ENCODE results near the gene SPRR1B. TPM values are rescaled to one million over a fixed set of nuclear protein-coding genes. Genes with fewer than 3 reads are reported as not detected.
A peak's percentile ranks its signal among the peaks of the same experiment; 100 is the strongest.

Gene SPRR1B
- total and polyA plus RNA-seq, 9 of the 15 experiments (the other 6 are each of a cell fraction or from before 2014, with no cell fraction given) = not detected

DNA sequence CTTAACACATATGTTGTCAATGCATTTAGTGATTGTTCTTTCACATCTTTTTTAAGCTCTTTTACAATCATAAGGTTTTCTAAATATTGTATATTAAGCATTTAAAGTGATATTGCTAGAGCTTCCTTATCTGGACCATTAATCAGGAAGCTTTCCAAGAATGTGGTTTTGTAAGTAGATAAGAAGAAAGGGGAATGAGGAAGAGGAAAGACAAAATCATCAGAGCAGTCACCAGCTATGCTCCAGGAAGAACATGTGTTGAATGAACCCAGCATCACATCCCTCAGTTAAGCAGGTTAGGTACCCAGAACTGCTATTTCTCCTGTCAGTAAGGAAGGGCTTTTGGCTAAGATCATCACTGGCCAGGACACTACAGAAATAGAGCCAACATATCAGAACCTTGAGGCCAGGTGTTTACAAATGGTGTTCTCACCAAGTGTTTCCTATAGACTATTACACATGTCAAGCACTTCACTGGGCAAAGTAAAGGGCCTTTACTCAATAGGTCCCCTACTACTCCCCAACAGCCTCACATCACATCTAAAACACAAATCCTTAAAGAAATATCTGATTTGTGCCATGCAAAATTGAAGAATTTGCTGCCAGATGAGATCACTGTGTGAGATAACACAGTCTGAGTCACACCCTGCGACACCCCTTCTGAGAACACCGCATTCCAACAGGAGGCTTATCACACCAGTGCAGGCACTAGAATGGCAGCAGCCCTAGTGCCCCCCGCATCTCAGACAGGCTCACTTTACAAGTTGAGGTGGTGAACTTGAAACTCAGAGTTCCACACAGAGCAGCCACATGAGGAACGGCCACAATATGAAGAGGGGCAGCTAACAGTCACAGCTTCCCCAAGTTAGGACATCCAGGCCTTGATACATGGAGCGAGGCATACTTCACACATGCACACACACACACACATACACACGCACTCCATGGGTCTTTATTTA lies 28.1 kb downstream of the SPRR1B start (continued):
- TF ChIP-seq, protein P1, sequence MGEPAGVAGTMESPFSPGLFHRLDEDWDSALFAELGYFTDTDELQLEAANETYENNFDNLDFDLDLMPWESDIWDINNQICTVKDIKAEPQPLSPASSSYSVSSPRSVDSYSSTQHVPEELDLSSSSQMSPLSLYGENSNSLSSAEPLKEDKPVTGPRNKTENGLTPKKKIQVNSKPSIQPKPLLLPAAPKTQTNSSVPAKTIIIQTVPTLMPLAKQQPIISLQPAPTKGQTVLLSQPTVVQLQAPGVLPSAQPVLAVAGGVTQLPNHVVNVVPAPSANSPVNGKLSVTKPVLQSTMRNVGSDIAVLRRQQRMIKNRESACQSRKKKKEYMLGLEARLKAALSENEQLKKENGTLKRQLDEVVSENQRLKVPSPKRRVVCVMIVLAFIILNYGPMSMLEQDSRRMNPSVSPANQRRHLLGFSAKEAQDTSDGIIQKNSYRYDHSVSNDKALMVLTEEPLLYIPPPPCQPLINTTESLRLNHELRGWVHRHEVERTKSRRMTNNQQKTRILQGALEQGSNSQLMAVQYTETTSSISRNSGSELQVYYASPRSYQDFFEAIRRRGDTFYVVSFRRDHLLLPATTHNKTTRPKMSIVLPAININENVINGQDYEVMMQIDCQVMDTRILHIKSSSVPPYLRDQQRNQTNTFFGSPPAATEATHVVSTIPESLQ (CRISPR knock-in tag; IDR thresholded peaks at IDR 0.05) = no peak
- TF ChIP-seq PHB2 (IDR thresholded peaks at IDR 0.05; ENCODE audit: low read depth) (peak; percentile 74), KDM5B (IDR thresholded peaks at IDR 0.05; ENCODE audit: insufficient replicate concordance, low read depth, low read length) (no peak), MTA1 (IDR thresholded peaks at IDR 0.05; ENCODE audit: borderline replicate concordance) (0 out of 2 replicates have a peak, but pooled peaks have one; percentile 46), PTBP1 (IDR thresholded peaks at IDR 0.05; ENCODE audit: low read depth, low read length) (no peak), RAD21 (CRISPR knock-in tag; conservative IDR thresholded peaks at IDR 0.05 in 1 of 2, IDR thresholded peaks at IDR 0.05 in 1 of 2) (no peak), ZNF583 (CRISPR knock-in tag; IDR thresholded peaks at IDR 0.05) (no peak), MYBL2 (IDR thresholded peaks at IDR 0.05; ENCODE audit: low read depth) (no peak), MYBL2 (CRISPR knock-in tag; IDR thresholded peaks at IDR 0.05; ENCODE audit: borderline replicate concordance) (no peak), CTBP1 (IDR thresholded peaks at IDR 0.05; ENCODE audit: borderline replicate concordance) (peak; percentile 69), NRF1 (conservative IDR thresholded peaks at IDR 0.05 in 1 of 2, IDR thresholded peaks at IDR 0.05 in 1 of 2) (0 out of 4 replicates have a peak, but pooled peaks of 1 of the 2 experiments have one; percentile 11), CAMTA2 (CRISPR knock-in tag; conservative IDR thresholded peaks at IDR 0.05) (no peak)
- TF ChIP-seq, protein P2, sequence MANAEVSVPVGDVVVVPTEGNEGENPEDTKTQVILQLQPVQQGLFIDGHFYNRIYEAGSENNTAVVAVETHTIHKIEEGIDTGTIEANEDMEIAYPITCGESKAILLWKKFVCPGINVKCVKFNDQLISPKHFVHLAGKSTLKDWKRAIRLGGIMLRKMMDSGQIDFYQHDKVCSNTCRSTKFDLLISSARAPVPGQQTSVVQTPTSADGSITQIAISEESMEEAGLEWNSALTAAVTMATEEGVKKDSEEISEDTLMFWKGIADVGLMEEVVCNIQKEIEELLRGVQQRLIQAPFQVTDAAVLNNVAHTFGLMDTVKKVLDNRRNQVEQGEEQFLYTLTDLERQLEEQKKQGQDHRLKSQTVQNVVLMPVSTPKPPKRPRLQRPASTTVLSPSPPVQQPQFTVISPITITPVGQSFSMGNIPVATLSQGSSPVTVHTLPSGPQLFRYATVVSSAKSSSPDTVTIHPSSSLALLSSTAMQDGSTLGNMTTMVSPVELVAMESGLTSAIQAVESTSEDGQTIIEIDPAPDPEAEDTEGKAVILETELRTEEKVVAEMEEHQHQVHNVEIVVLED (CRISPR knock-in tag; IDR thresholded peaks at IDR 0.05) = no peak; the same call in 1 of the 2 replicates
- TF ChIP-seq, protein P3, sequence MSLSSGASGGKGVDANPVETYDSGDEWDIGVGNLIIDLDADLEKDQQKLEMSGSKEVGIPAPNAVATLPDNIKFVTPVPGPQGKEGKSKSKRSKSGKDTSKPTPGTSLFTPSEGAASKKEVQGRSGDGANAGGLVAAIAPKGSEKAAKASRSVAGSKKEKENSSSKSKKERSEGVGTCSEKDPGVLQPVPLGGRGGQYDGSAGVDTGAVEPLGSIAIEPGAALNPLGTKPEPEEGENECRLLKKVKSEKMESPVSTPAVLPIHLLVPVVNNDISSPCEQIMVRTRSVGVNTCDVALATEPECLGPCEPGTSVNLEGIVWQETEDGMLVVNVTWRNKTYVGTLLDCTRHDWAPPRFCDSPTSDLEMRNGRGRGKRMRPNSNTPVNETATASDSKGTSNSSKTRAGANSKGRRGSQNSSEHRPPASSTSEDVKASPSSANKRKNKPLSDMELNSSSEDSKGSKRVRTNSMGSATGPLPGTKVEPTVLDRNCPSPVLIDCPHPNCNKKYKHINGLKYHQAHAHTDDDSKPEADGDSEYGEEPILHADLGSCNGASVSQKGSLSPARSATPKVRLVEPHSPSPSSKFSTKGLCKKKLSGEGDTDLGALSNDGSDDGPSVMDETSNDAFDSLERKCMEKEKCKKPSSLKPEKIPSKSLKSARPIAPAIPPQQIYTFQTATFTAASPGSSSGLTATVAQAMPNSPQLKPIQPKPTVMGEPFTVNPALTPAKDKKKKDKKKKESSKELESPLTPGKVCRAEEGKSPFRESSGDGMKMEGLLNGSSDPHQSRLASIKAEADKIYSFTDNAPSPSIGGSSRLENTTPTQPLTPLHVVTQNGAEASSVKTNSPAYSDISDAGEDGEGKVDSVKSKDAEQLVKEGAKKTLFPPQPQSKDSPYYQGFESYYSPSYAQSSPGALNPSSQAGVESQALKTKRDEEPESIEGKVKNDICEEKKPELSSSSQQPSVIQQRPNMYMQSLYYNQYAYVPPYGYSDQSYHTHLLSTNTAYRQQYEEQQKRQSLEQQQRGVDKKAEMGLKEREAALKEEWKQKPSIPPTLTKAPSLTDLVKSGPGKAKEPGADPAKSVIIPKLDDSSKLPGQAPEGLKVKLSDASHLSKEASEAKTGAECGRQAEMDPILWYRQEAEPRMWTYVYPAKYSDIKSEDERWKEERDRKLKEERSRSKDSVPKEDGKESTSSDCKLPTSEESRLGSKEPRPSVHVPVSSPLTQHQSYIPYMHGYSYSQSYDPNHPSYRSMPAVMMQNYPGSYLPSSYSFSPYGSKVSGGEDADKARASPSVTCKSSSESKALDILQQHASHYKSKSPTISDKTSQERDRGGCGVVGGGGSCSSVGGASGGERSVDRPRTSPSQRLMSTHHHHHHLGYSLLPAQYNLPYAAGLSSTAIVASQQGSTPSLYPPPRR (CRISPR knock-in tag; IDR thresholded peaks at IDR 0.05; ENCODE audit: borderline replicate concordance) = no peak
- TF ChIP-seq, protein P4, sequence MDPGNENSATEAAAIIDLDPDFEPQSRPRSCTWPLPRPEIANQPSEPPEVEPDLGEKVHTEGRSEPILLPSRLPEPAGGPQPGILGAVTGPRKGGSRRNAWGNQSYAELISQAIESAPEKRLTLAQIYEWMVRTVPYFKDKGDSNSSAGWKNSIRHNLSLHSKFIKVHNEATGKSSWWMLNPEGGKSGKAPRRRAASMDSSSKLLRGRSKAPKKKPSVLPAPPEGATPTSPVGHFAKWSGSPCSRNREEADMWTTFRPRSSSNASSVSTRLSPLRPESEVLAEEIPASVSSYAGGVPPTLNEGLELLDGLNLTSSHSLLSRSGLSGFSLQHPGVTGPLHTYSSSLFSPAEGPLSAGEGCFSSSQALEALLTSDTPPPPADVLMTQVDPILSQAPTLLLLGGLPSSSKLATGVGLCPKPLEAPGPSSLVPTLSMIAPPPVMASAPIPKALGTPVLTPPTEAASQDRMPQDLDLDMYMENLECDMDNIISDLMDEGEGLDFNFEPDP (CRISPR knock-in tag; IDR thresholded peaks at IDR 0.05) = no peak
